Endothelial cell of umbilical vein (primary cell): ENCODE results near the gene HMGA1.

ENCODE experiments used
- CTCF ChIP-seq, 2 donors: IDR thresholded peaks; 1 replicate in 1 of 2; 2 replicates in 1 of 2; pipeline ENCODE4 v1.5.1; 2011; ENCODE audit warnings: low read length in 2 of 2, mild to moderate bottlenecking in 2 of 2, moderate library complexity in 2 of 2, control low read depth in 1 of 2, inconsistent platforms in 1 of 2, low read depth in 1 of 2; ENCODE audit not compliant: insufficient read depth in 1 of 2; ENCODE audit errors: extremely low read depth in 1 of 2
- EZH2 ChIP-seq: IDR thresholded peaks from 2 replicates; pipeline ENCODE4 v1.6.1; 2012; ENCODE audit warnings: borderline replicate concordance, low read depth, mild to moderate bottlenecking, moderate library complexity, low read length, inconsistent platforms; ENCODE audit not compliant: severe bottlenecking
- FOS ChIP-seq: IDR thresholded peaks from 2 replicates; pipeline ENCODE4 v1.6.1; 2011; ENCODE audit warnings: mild to moderate bottlenecking, low read length, moderate library complexity, borderline replicate concordance; ENCODE audit not compliant: insufficient read depth
- JUN ChIP-seq: IDR thresholded peaks from 2 replicates; pipeline ENCODE4 v1.6.1; 2011; ENCODE audit warnings: borderline replicate concordance, low read depth; ENCODE audit not compliant: insufficient read length, insufficient read depth
- MAX ChIP-seq: IDR thresholded peaks from 2 replicates; pipeline ENCODE4 v1.6.1; 2011; ENCODE audit not compliant: insufficient read depth, insufficient read length
- MYC ChIP-seq: IDR thresholded peaks from one replicate; pipeline ENCODE4 v1.6.1; 2011; ENCODE audit warnings: mild to moderate bottlenecking, low read depth, low read length
- POLR2A ChIP-seq: IDR thresholded peaks from 2 replicates; pipeline ENCODE4 v1.6.1; 2012; ENCODE audit warnings: low read depth, mild to moderate bottlenecking, control low read depth, low read length
- POLR2AphosphoS5 ChIP-seq: IDR thresholded peaks from 2 replicates; pipeline ENCODE4 v1.6.1; 2012; ENCODE audit warnings: low read depth, mild to moderate bottlenecking, control low read depth, low read length, moderate library complexity; ENCODE audit not compliant: insufficient read depth

DNA sequence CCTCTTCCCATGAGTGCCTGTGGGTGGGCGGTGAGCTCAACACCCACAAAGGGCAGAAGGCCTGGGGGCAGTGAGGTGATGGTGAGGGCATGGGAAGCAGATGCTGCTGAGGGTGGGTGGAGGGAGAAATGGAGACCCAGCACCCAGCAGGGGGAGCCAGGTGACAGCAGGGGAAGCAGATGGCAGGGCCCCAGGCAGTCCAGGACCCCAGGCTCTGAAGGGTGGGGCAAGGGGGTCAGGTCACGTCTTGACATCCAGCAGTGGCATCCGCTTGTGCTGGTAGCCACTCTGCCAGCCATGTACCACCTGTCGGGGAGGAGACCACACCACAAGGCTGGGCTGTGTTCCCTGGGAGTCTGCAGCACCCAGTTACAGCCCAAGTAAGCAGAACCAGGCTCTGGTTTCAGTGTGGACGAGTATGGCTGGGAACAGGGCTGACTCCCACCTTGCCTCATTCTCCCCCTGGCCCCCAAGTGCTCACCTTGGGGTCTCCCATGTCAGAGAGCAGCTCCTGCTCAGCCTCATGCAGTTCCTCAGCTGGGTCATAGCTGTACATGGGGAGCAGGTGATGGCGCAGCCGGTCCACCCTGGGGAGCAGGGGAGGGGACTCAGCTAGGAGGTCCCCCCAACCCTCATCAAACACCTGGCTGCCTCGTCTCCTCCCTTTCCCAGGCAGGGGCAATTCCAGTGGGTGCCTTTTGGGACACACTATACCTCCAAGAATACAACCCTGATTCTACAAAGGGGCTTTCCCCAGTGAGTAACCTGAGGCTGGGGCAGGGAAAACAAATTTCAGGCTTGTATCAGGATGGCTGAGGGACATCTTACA is 10.1 kb downstream of the HMGA1 start:
- TF ChIP-seq CTCF (IDR thresholded peaks at IDR 0.05; ENCODE audit: extremely low read depth in 1 of 2, insufficient read depth in 1 of 2, low read depth in 1 of 2, low read length in 2 of 2): peak; percentile 37 to 65
- TF ChIP-seq POLR2A: peak; percentile 93
- TF ChIP-seq EZH2: no peak
- TF ChIP-seq POLR2AphosphoS5: peak; percentile 98
- no peak for TF ChIP-seq MAX
- no peak for TF ChIP-seq MYC
- no peak for TF ChIP-seq FOS
- TF ChIP-seq JUN: no peak
